PC-9 (cell line): ENCODE measurements around the gene TXNDC8. TPM values are rescaled to one million over a fixed set of nuclear protein-coding genes. Genes with fewer than 3 reads are reported as not detected.
"Not testable (repeated sequence)": the region's sequence is repeated elsewhere in the genome, so short reads cannot be mapped to it uniquely, and the experiment has no call there.

ENCODE experiments used
- BruUV-seq: library from RNA; stranded (reverse); fragments of 400-500 nt; replicated peaks from 2 replicates; lab custom pipeline; 2021; lab: Mats Ljungman, UMichigan
- CTCF ChIA-PET: fragments of 300-600 bp; sonication (Branson Sonifier 250); formaldehyde crosslinking; loops from one replicate; lab custom pipeline; 2022; ENCODE audit warnings: antibody characterized with exemption; lab: Charles Lee
- POLR2A ChIA-PET: fragments of 300-600 bp; sonication (Branson Sonifier 250); formaldehyde crosslinking; loops from one replicate; lab custom pipeline; 2022; ENCODE audit warnings: antibody characterized with exemption; ENCODE audit not compliant: unreplicated experiment; lab: Charles Lee
- DNase-seq, 2 experiments: peaks; one replicate each; pipeline versions ENCODE4 v3.0.0 to v3.0.0-alpha.2; 2015 to 2022; ENCODE audit warnings: mixed read lengths in 1 of 2
- H2AFZ ChIP-seq: fragments of 200-600 bp; sonication (generic); 2 replicates; pipeline ENCODE4 v1.8.1; 2017; ENCODE audit warnings: antibody characterized with exemption
- H3F3A ChIP-seq: fragments of 200-600 bp; sonication (generic); 2 replicates; pipeline ENCODE4 v1.8.1; 2017; ENCODE audit warnings: antibody characterized with exemption, mild to moderate bottlenecking, low read depth; ENCODE audit not compliant: insufficient read depth
- H3K27ac ChIP-seq: fragments of 200-600 bp; sonication (generic); 2 replicates; pipeline ENCODE4 v1.6.1; 2016; ENCODE audit warnings: mixed run types
- H3K27me3 ChIP-seq: fragments of 200-600 bp; sonication (generic); 2 replicates; pipeline ENCODE4 v1.6.1; 2016; ENCODE audit warnings: low read depth, mixed run types; ENCODE audit not compliant: insufficient read depth
- H3K36me3 ChIP-seq: fragments of 200-600 bp; sonication (generic); 2 replicates; pipeline ENCODE4 v1.6.1; 2016; ENCODE audit warnings: low read depth, mixed run types
- H3K4me1 ChIP-seq: fragments of 200-600 bp; sonication (generic); replicated peaks from 2 replicates; pipeline ENCODE4 v1.6.1; 2016; ENCODE audit warnings: mixed run types; ENCODE audit not compliant: insufficient read depth
- H3K4me2 ChIP-seq: fragments of 200-600 bp; sonication (generic); 2 replicates; pipeline ENCODE4 v1.6.1; 2017; ENCODE audit warnings: mixed run types
- H3K4me3 ChIP-seq: fragments of 200-600 bp; sonication (generic); 2 replicates; pipeline ENCODE4 v1.6.1; 2016; ENCODE audit warnings: mixed run types
- H3K79me2 ChIP-seq: fragments of 200-600 bp; sonication (generic); 2 replicates; pipeline ENCODE4 v1.6.1; 2017; ENCODE audit warnings: low read depth, mixed run types
- H3K9me2 ChIP-seq: fragments of 200-600 bp; sonication (generic); 2 replicates; pipeline ENCODE4 v1.8.1; 2017; ENCODE audit warnings: mild to moderate bottlenecking; ENCODE audit not compliant: insufficient read depth
- H3K9me3 ChIP-seq: fragments of 200-600 bp; sonication (generic); 2 replicates; pipeline ENCODE4 v1.8.1; 2016; ENCODE audit warnings: low read depth; ENCODE audit not compliant: insufficient read depth
- H4K20me1 ChIP-seq: fragments of 200-600 bp; sonication (generic); 2 replicates; pipeline ENCODE4 v1.8.1; 2017; ENCODE audit not compliant: insufficient read depth
- CTCF ChIP-seq: fragments of 200-600 bp; sonication (generic); conservative IDR thresholded peaks from 2 replicates; pipeline ENCODE4 v1.6.1; 2017; ENCODE audit warnings: mixed run types, antibody characterized with exemption, mild to moderate bottlenecking, moderate library complexity
- EZH2 ChIP-seq: fragments of 200-600 bp; sonication (generic); IDR thresholded peaks from 2 replicates; pipeline ENCODE4 v1.8.0; 2017; ENCODE audit warnings: antibody characterized with exemption, low read depth
- intact Hi-C: fragments of 100-400 bp; cut with micrococcal nuclease; formaldehyde crosslinking; loops from one replicate; pipeline ENCODE4 v1.10.0; 2022; ENCODE audit not compliant: unreplicated experiment
- total RNA-seq: library from RNA; stranded (reverse); gene quantifications from 2 replicates; pipeline ENCODE4 v1.2.3, GENCODE V29; 2021

TXNDC8 gene
- total RNA-seq, 1 experiment from 2014 or later, result not detected

GRCh38 chr9:110371411-110372007 is 33.8 kb upstream of the TXNDC8 start:
- H3K27ac ChIP-seq, result no peak overlapping the region
- no peaks in the 10 kb centered on the region for H3K9me2 ChIP-seq
- peaks cover 20% of the 10 kb centered on the region for H3K4me1 ChIP-seq
- no peak for DNase-seq
- H3K4me2 ChIP-seq, result no peak overlapping the region
- no TSS peak for BruUV-seq
- ChIA-PET CTCF (no interaction called here), POLR2A (no interaction called here)
- H3K79me2 ChIP-seq, result no peaks in the 10 kb centered on the region
- intact Hi-C loops, result no loop called here
- TF ChIP-seq EZH2, result no peak
- TF ChIP-seq CTCF, result no peak
- H4K20me1 ChIP-seq, result no peaks in the 10 kb centered on the region
- no peaks in the 10 kb centered on the region for H3K27me3 ChIP-seq
- H2AFZ ChIP-seq, result no peak overlapping the region
- H3K4me3 ChIP-seq, result no peak overlapping the region
- H3K9me3 ChIP-seq, result no peaks in the 10 kb centered on the region
- peaks cover 11% of the 10 kb centered on the region; the same call in 1 of the 2 replicates for H3F3A ChIP-seq
- no peaks in the 10 kb centered on the region for H3K36me3 ChIP-seq

DNA sequence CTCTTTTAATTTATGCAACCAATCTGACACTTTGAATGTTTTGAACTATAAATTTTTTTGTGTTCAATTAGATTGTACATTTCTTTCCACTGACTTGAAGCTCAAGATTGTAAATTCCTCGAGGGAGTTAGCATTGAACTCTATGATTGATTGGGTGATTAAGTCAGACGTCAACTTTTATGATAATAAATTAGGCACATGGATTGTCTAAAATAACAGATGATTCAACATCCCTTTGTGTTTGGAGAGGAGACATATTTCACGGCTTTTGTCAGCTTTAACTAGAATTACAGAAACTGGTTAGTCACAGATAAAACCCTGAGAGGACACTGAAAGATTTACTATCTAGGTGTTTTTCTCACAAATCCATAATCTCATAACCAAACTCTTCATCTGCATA is 32.7 kb upstream of the TXNDC8 start:
- no peaks in the 10 kb centered on the region for H3K9me2 ChIP-seq
- ChIA-PET CTCF (no interaction called here), POLR2A (interaction anchor here (0.7 kb wide), 1 partner anchor 19 kb away, joined by 3 read pairs; no protein-coding TSS in a partner anchor)
- H3K27ac ChIP-seq, result no peak overlapping the region
- peaks cover 23% of the 10 kb centered on the region for H3K4me1 ChIP-seq
- no peaks in the 10 kb centered on the region for H3K36me3 ChIP-seq
- H3K27me3 ChIP-seq, result no peaks in the 10 kb centered on the region
- BruUV-seq, result no TSS peak
- peaks cover 11% of the 10 kb centered on the region for H3F3A ChIP-seq
- no peak overlapping the region for H3K4me2 ChIP-seq
- peak in 1 of 2 experiments; percentile 57 for DNase-seq
- intact Hi-C loops, result no loop called here
- H3K9me3 ChIP-seq, result no peaks in the 10 kb centered on the region
- H3K79me2 ChIP-seq, result no peaks in the 10 kb centered on the region
- no peak overlapping the region for H2AFZ ChIP-seq
- H3K4me3 ChIP-seq, result no peak overlapping the region
- TF ChIP-seq CTCF (no peak), EZH2 (no peak)
- no peaks in the 10 kb centered on the region for H4K20me1 ChIP-seq

- H4K20me1 ChIP-seq, result no peaks in the 10 kb centered on the region
- ChIA-PET POLR2A (no interaction called here), CTCF (interaction anchor here (0.6 kb wide), 1 partner anchor 36 kb away, joined by 5 read pairs; no protein-coding TSS in a partner anchor)
- 0 out of 2 replicates have a peak overlapping the region, but pooled peaks have one; percentile 4 for H3K4me2 ChIP-seq
- H3F3A ChIP-seq, result no peaks in the 10 kb centered on the region; the same call in 1 of the 2 replicates
- H3K9me3 ChIP-seq, result no peaks in the 10 kb centered on the region
- H3K27me3 ChIP-seq, result no peaks in the 10 kb centered on the region
- TF ChIP-seq EZH2 (no peak), CTCF (no peak)
- no peaks in the 10 kb centered on the region for H3K79me2 ChIP-seq
- intact Hi-C loops, result no loop called here
- peaks cover 27% of the 10 kb centered on the region for H3K4me1 ChIP-seq
- no peaks in the 10 kb centered on the region for H3K9me2 ChIP-seq
- no peak overlapping the region for H3K4me3 ChIP-seq
- DNase-seq, result peak in 1 of 2 experiments; percentile 53
- no peaks in the 10 kb centered on the region for H3K36me3 ChIP-seq
- BruUV-seq, result no TSS peak
- H3K27ac ChIP-seq, result no peak overlapping the region
- no peak overlapping the region for H2AFZ ChIP-seq
These were observed 26.8 kb upstream of the TXNDC8 start for GRCh38 chr9:110364451-110364850.

DNA sequence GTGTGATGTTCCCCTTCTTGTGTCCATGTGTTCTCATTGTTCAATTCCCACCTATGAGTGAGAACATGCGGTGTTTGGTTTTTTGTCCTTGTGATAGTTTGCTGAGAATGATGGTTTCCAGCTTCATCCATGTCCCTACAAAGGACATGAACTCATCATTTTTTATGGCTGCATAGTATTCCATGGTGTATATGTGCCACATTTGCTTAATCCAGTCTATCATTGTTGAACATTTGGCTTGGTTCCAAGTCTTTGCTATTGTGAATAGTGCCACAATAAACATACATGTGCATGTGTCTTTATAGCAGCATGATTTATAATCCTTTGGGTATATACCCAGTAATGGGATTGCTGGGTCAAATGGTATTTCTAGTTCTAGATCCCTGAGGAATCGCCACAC is 21.3 kb upstream of the TXNDC8 start:
- POLR2A ChIA-PET, H4K20me1 ChIP-seq, H3K36me3 ChIP-seq, H2AFZ ChIP-seq, BruUV-seq, H3K9me2 ChIP-seq, H3K9me3 ChIP-seq, H3K27ac ChIP-seq, CTCF ChIA-PET, H3K4me3 ChIP-seq, DNase-seq, H3K27me3 ChIP-seq, H3K79me2 ChIP-seq, H3K4me2 ChIP-seq: not testable (repeated sequence)
- intact Hi-C loops, result loop anchor here (10.0 kb wide), 2 partner anchors 164 to 216 kb away; partner anchors contain the start of gene SVEP1
- Histone ChIP-seq H3K4me1 (peaks cover 28% of the 10 kb centered on the region), H3F3A (peaks cover 24% of the 10 kb centered on the region)
